Panc1 (cell line): ENCODE results near the gene DIPK1B. TPM values are rescaled to one million over a fixed set of nuclear protein-coding genes. Genes with fewer than 3 reads are reported as not detected.

ENCODE experiments used
- ATAC-seq: fragments of 200-7000 bp; cut with Tn5 transposase; 2 replicates; pipeline ENCODE4 v1.9.1; 2020; ENCODE audit warnings: mild to moderate bottlenecking, moderate library complexity
- BruUV-seq: library from RNA; stranded (reverse); fragments of 400-500 nt; replicated peaks from 2 replicates; lab custom pipeline; 2021; lab: Mats Ljungman, UMichigan
- CTCF ChIA-PET: fragments of 300-600 bp; sonication (Branson Sonifier 250); formaldehyde crosslinking; loops from one replicate; lab custom pipeline; 2022; ENCODE audit warnings: antibody characterized with exemption; lab: Charles Lee
- POLR2A ChIA-PET: fragments of 300-600 bp; sonication (Branson Sonifier 250); formaldehyde crosslinking; loops from one replicate; lab custom pipeline; 2022; ENCODE audit warnings: antibody characterized with exemption; lab: Charles Lee
- DNase-seq: peaks from one replicate; pipeline ENCODE4 v3.0.0-alpha.2; 2010; ENCODE audit warnings: low read depth, low spot score
- H3K27ac ChIP-seq: 2 replicates; pipeline ENCODE4 v1.5.1; 2011; ENCODE audit warnings: mild to moderate bottlenecking, low read length, inconsistent platforms
- H3K27me3 ChIP-seq: fragments of 200-500 bp; sonication (Bioruptor generic); 2 replicates; pipeline ENCODE4 v1.6.0; 2014; ENCODE audit warnings: low read length, inconsistent platforms; ENCODE audit not compliant: control insufficient read depth, insufficient read depth
- H3K36me3 ChIP-seq: fragments of 200-500 bp; sonication (Bioruptor generic); 2 replicates; pipeline ENCODE4 v1.5.1; 2014; ENCODE audit warnings: inconsistent platforms, mild to moderate bottlenecking, low read length, moderate library complexity; ENCODE audit not compliant: control insufficient read depth, insufficient read depth
- H3K4me1 ChIP-seq: 2 replicates; pipeline ENCODE4 v1.5.1; 2011; ENCODE audit warnings: inconsistent platforms, mild to moderate bottlenecking, low read length, moderate library complexity; ENCODE audit not compliant: control insufficient read depth, insufficient read depth
- H3K4me3 ChIP-seq, 2 experiments: 2 replicates each; pipeline ENCODE4 v1.5.1; 2011 to 2012; ENCODE audit warnings: low read depth in 2 of 2, low read length in 2 of 2, mild to moderate bottlenecking in 2 of 2, inconsistent platforms in 1 of 2, moderate library complexity in 1 of 2
- H3K9me3 ChIP-seq: fragments of 200-500 bp; sonication (Bioruptor generic); 2 replicates; pipeline ENCODE4 v1.5.1; 2014; ENCODE audit warnings: low read depth, mild to moderate bottlenecking, inconsistent platforms, low read length, moderate library complexity; ENCODE audit not compliant: control insufficient read depth, insufficient read depth
- CTCF ChIP-seq: fragments of 450-650 bp; IDR thresholded peaks from 2 replicates; pipeline ENCODE4 v1.5.1; 2017; ENCODE audit warnings: mild to moderate bottlenecking
- POLR2AphosphoS5 ChIP-seq: IDR thresholded peaks from 2 replicates; pipeline ENCODE4 v1.6.1; 2012; ENCODE audit warnings: mild to moderate bottlenecking, low read depth, low read length, moderate library complexity
- REST ChIP-seq, 2 experiments: IDR thresholded peaks; 2 replicates each; pipeline ENCODE4 v1.6.1; 2011 to 2012; ENCODE audit warnings: low read depth in 2 of 2, control low read depth in 1 of 2, low read length in 1 of 2, mild to moderate bottlenecking in 1 of 2, moderate library complexity in 1 of 2; ENCODE audit not compliant: insufficient read depth in 1 of 2
- SIN3A ChIP-seq: IDR thresholded peaks from 2 replicates; pipeline ENCODE4 v1.6.1; 2012; ENCODE audit warnings: low read depth, mild to moderate bottlenecking, low read length, moderate library complexity, borderline replicate concordance; ENCODE audit not compliant: insufficient read depth
- TCF7L2 ChIP-seq: IDR thresholded peaks from 2 replicates; pipeline ENCODE4 v1.6.1; 2011; ENCODE audit warnings: mild to moderate bottlenecking, low read depth, low read length, inconsistent platforms
- in situ Hi-C: cut with HindIII; loops from 2 replicates; pipeline ENCODE4 v1.10.0; 2016; ENCODE audit warnings: low sequenced_read_pairs, low pct_unique_long_range_greater_than_20kb
- intact Hi-C: fragments of 100-400 bp; cut with micrococcal nuclease; formaldehyde crosslinking; loops from one replicate; pipeline ENCODE4 v1.10.0; 2022; ENCODE audit not compliant: unreplicated experiment
- total RNA-seq: library from RNA; stranded (reverse); gene quantifications from one replicate; pipeline ENCODE4 v1.2.1, GENCODE V29; 2021; ENCODE audit not compliant: unreplicated experiment

Gene DIPK1B
- total RNA-seq, 1 experiment from 2014 or later, result 10.6 TPM

GRCh38 chr9:136686534-136686793 is 25.9 kb upstream of the DIPK1B start:
- ChIA-PET CTCF (no interaction called here), POLR2A (no interaction called here)
- in situ Hi-C loops, result no loop called here
- H3K36me3 ChIP-seq, result no peaks in the 10 kb centered on the region
- H3K27me3 ChIP-seq, result no peaks in the 10 kb centered on the region
- no peak for TF ChIP-seq CTCF
- no peak for TF ChIP-seq POLR2AphosphoS5
- TF ChIP-seq SIN3A, result no peak
- no peak for TF ChIP-seq REST (IDR thresholded peaks at IDR 0.05; ENCODE audit: insufficient read depth in 1 of 2, low read depth in 2 of 2, low read length in 1 of 2)
- TF ChIP-seq TCF7L2, result no peak
- ATAC-seq (no peak), DNase-seq (no peak)
- no TSS peak for BruUV-seq
- H3K27ac ChIP-seq, result peak overlapping the region; percentile 77
- H3K4me3 ChIP-seq, result peak overlapping the region; percentile 63 to 65
- intact Hi-C loops, result no loop called here
- H3K9me3 ChIP-seq, result no peaks in the 10 kb centered on the region
- peaks cover 20% of the 10 kb centered on the region; the same call in 1 of the 2 replicates for H3K4me1 ChIP-seq

GRCh38 chr9:136686794-136687711 is 25.3 kb upstream of the DIPK1B start, which contains the start of gene AGPAT2:
TSS of gene AGPAT2 (minus strand) at chr9:136687457. CDS start at chr9:136687357, 100 bp downstream.
- ChIA-PET POLR2A (no interaction called here), CTCF (no interaction called here)
- H3K4me1 ChIP-seq, result peaks cover 24% of the 10 kb centered on the region; the same call in 1 of the 2 replicates
- in situ Hi-C loops, result no loop called here
- no peaks in the 10 kb centered on the region for H3K27me3 ChIP-seq
- H3K27ac ChIP-seq, result peak within 1 kb of the TSS; percentile 77
- no peak for TF ChIP-seq POLR2AphosphoS5
- TF ChIP-seq SIN3A, result no peak
- no peak for TF ChIP-seq CTCF
- TF ChIP-seq TCF7L2, result no peak
- no peak for TF ChIP-seq REST (IDR thresholded peaks at IDR 0.05; ENCODE audit: insufficient read depth in 1 of 2, low read depth in 2 of 2, low read length in 1 of 2)
- H3K9me3 ChIP-seq, result no peaks in the 10 kb centered on the region
- no peaks in the 10 kb centered on the region for H3K36me3 ChIP-seq
- peak within 1 kb of the TSS; percentile 63 to 65 for H3K4me3 ChIP-seq
- DNase-seq, result no peak
- intact Hi-C loops, result no loop called here
- BruUV-seq, result no TSS peak
- ATAC-seq, result peak; percentile 88
